Stimulated activated CD4-positive, alpha-beta T cell treated with anti-CD3 and anti-CD28 coated beads, Interleukin-12 subunit alpha, Interleukin-12 subunit beta, amount 100 ng/mL, for 24 hours (primary cell): ENCODE measurements around the gene YIPF1.
A peak's percentile ranks its signal among the peaks of the same experiment; 100 is the strongest.

Experiments used
- DNase-seq, 2 experiments: peaks; one replicate each; pipeline ENCODE4 v3.0.0-alpha.2; 2020; ENCODE audit warnings: low read depth in 2 of 2

The YIPF1 gene

GRCh38 chr1:53889304-53890298, at the start of gene YIPF1:
Gene YIPF1, minus strand, starts transcription at chr1:53889797. Its CDS starts 860 bp downstream, at chr1:53888937.
- peak; percentile 68 to 79 for DNase-seq

- DNase-seq: no peak
Observed at GRCh38 chr1:53938136-53938830, 48.7 kb upstream of the YIPF1 start.

- no peak for DNase-seq
Observed at GRCh38 chr1:53936430-53936829, 46.8 kb upstream of the YIPF1 start.

GRCh38 chr1:53934170-53934765, 44.7 kb upstream of the YIPF1 start:
- no peak for DNase-seq

GRCh38 chr1:53931523-53931922, 41.9 kb upstream of the YIPF1 start:
- no peak for DNase-seq

- no peak for DNase-seq
Observed at GRCh38 chr1:53930932-53931331, 41.3 kb upstream of the YIPF1 start.

- DNase-seq: no peak
Observed at GRCh38 chr1:53929246-53929960, 39.8 kb upstream of the YIPF1 start.

- no peak for DNase-seq
Observed at GRCh38 chr1:53927376-53927881, 37.8 kb upstream of the YIPF1 start.

GRCh38 chr1:53919675-53920066, 30.1 kb upstream of the YIPF1 start:
- peak in 1 of 2 experiments; percentile 4 for DNase-seq

GRCh38 chr1:53918343-53918742, 28.7 kb upstream of the YIPF1 start:
- no peak for DNase-seq

GRCh38 chr1:53913352-53914033, 23.9 kb upstream of the YIPF1 start:
- DNase-seq: no peak

- DNase-seq: no peak
Observed at GRCh38 chr1:53911442-53911841, 21.8 kb upstream of the YIPF1 start.

- no peak for DNase-seq
Observed at GRCh38 chr1:53909946-53910345, 20.3 kb upstream of the YIPF1 start.

GRCh38 chr1:53906121-53906520, 16.5 kb upstream of the YIPF1 start:
- no peak for DNase-seq

- DNase-seq: no peak
Observed at GRCh38 chr1:53905509-53905908, 15.9 kb upstream of the YIPF1 start.

- DNase-seq: no peak
Observed at GRCh38 chr1:53902235-53903138, 12.9 kb upstream of the YIPF1 start.

- DNase-seq: no peak
Observed at GRCh38 chr1:53899708-53900107, 10.1 kb upstream of the YIPF1 start.

- DNase-seq: no peak
Observed at GRCh38 chr1:53899206-53899628, 9.6 kb upstream of the YIPF1 start.

GRCh38 chr1:53896635-53897229, 7.1 kb upstream of the YIPF1 start:
- DNase-seq: no peak
